ENCODE results near the gene PIGR.
A peak's percentile ranks its signal among the peaks of the same experiment; 100 is the strongest.

The PIGR gene

GRCh38 chr1:206958144-206958543, 11.9 kb upstream of the PIGR start:
- no peak for DNase-seq (ENCODE audit: low spot score)

GRCh38 chr1:206957639-206958038, 11.4 kb upstream of the PIGR start:
- no peak for DNase-seq (ENCODE audit: low spot score)

GRCh38 chr1:206955476-206956451, 9.5 kb upstream of the PIGR start:
- no peak for DNase-seq (ENCODE audit: low spot score)

- DNase-seq (ENCODE audit: low spot score): no peak
Measured at GRCh38 chr1:206954459-206955342, 8.4 kb upstream of the PIGR start.

GRCh38 chr1:206953626-206954025, 7.4 kb upstream of the PIGR start:
- no peak for DNase-seq (ENCODE audit: low spot score)

GRCh38 chr1:206953126-206953525, 6.9 kb upstream of the PIGR start:
- no peak for DNase-seq (ENCODE audit: low spot score)

- no peak for DNase-seq (ENCODE audit: low spot score)
Measured at GRCh38 chr1:206952171-206952570, 5.9 kb upstream of the PIGR start.

GRCh38 chr1:206951318-206952100, 5.2 kb upstream of the PIGR start:
- no peak for DNase-seq (ENCODE audit: low spot score)

- DNase-seq (ENCODE audit: low spot score): no peak
Measured at GRCh38 chr1:206949641-206950040, 3.4 kb upstream of the PIGR start.

- DNase-seq (ENCODE audit: low spot score): peak; percentile 25
Measured at GRCh38 chr1:206949208-206949607, 2.9 kb upstream of the PIGR start.

GRCh38 chr1:206947255-206947654, 989 bp upstream of the PIGR start:
- no peak for DNase-seq (ENCODE audit: low spot score)

- DNase-seq (ENCODE audit: low spot score): no peak
Measured at GRCh38 chr1:206945779-206946178, 487 bp downstream of the PIGR start.

- no peak for DNase-seq (ENCODE audit: low spot score)
Measured at GRCh38 chr1:206944703-206945102, 1.6 kb downstream of the PIGR start.

- no peak for DNase-seq (ENCODE audit: low spot score)
Measured at GRCh38 chr1:206941766-206942418, 4.4 kb downstream of the PIGR start.

GRCh38 chr1:206940588-206940936, 5.7 kb downstream of the PIGR start:
- DNase-seq (ENCODE audit: low spot score): no peak

GRCh38 chr1:206939841-206940587, 6.3 kb downstream of the PIGR start:
- no peak for DNase-seq (ENCODE audit: low spot score)

GRCh38 chr1:206939131-206939530, 7.1 kb downstream of the PIGR start:
- no peak for DNase-seq (ENCODE audit: low spot score)

- no peak for DNase-seq (ENCODE audit: low spot score)
Measured at GRCh38 chr1:206937425-206937824, 8.8 kb downstream of the PIGR start.

- no peak for DNase-seq (ENCODE audit: low spot score)
Measured at GRCh38 chr1:206935491-206936067, 10.7 kb downstream of the PIGR start.

GRCh38 chr1:206933333-206933945, 12.8 kb downstream of the PIGR start:
- DNase-seq (ENCODE audit: low spot score): no peak
